IMR-90 (cell line): ENCODE measurements around the gene WASF1. TPM values are rescaled to one million over a fixed set of nuclear protein-coding genes. Genes with fewer than 3 reads are reported as not detected.

Source experiments
- ATAC-seq: fragments of 200-7000 bp; cut with Tn5 transposase; 2 replicates; pipeline ENCODE4 v1.9.1; 2020; ENCODE audit warnings: low read depth, mild to moderate bottlenecking, moderate library complexity
- BruUV-seq: library from RNA; stranded (reverse); fragments of 400-500 nt; replicated peaks from 2 replicates; lab custom pipeline; 2021; lab: Mats Ljungman, UMichigan
- CTCF ChIA-PET: fragments of 300-600 bp; formaldehyde crosslinking; extraction: SDS; loops from one replicate; lab custom pipeline; 2021; ENCODE audit warnings: antibody characterized with exemption; lab: Yijun Ruan, JAX
- POLR2A ChIA-PET: fragments of 300-600 bp; sonication (Branson Sonifier 250); formaldehyde crosslinking; loops from one replicate; lab custom pipeline; 2022; ENCODE audit warnings: antibody characterized with exemption; ENCODE audit not compliant: unreplicated experiment; lab: Charles Lee
- DNase-seq: peaks from one replicate; pipeline ENCODE4 v3.0.0; 2013
- H2AFZ ChIP-seq: replicated peaks from 2 replicates; pipeline ENCODE3; 2013; ENCODE audit warnings: low read length, mild to moderate bottlenecking; ENCODE audit not compliant: poor library complexity
- H2AK5ac ChIP-seq: 2 replicates; pipeline ENCODE4 v1.6.1; 2013; ENCODE audit warnings: low read depth, low read length, inconsistent platforms
- H2AK9ac ChIP-seq: replicated peaks from 2 replicates; pipeline ENCODE3; 2013; ENCODE audit warnings: mild to moderate bottlenecking, low read depth, low read length, moderate library complexity; ENCODE audit not compliant: poor library complexity
- H2BK120ac ChIP-seq: 2 replicates; pipeline ENCODE4 v1.6.1; 2013; ENCODE audit warnings: low read depth, low read length, inconsistent platforms
- H2BK15ac ChIP-seq: 3 replicates; pipeline ENCODE4 v1.6.1; 2013; ENCODE audit warnings: low read depth, low read length, inconsistent platforms
- H2BK20ac ChIP-seq: 2 replicates; pipeline ENCODE4 v1.6.1; 2013; ENCODE audit warnings: low read depth, mild to moderate bottlenecking, inconsistent platforms, low read length, moderate library complexity
- H2BK5ac ChIP-seq: 2 replicates; pipeline ENCODE4 v1.6.1; 2013; ENCODE audit warnings: mild to moderate bottlenecking, low read depth, low read length, inconsistent platforms; ENCODE audit not compliant: poor library complexity, severe bottlenecking
- H3K14ac ChIP-seq: replicated peaks from 2 replicates; pipeline ENCODE4 v1.6.1; 2013; ENCODE audit warnings: low read depth, low read length, inconsistent platforms
- H3K18ac ChIP-seq: 2 replicates; pipeline ENCODE4 v1.6.1; 2013; ENCODE audit warnings: low read depth, low read length, control low read depth
- H3K23ac ChIP-seq: 2 replicates; pipeline ENCODE4 v1.6.1; 2013; ENCODE audit warnings: low read depth, low read length, inconsistent platforms
- H3K27ac ChIP-seq: 2 replicates; pipeline ENCODE4 v1.5.1; 2013; ENCODE audit warnings: mild to moderate bottlenecking, control low read depth, low read length; ENCODE audit not compliant: insufficient read depth
- H3K27me3 ChIP-seq: 2 replicates; pipeline ENCODE4 v1.6.1; 2013; ENCODE audit warnings: low read length; ENCODE audit not compliant: control insufficient read depth, insufficient read depth
- H3K36me3 ChIP-seq: 2 replicates; pipeline ENCODE4 v1.6.1; 2013; ENCODE audit warnings: low read length, mixed read lengths; ENCODE audit not compliant: control insufficient read depth, insufficient read depth
- H3K4ac ChIP-seq: 2 replicates; pipeline ENCODE4 v1.6.1; 2013; ENCODE audit warnings: low read depth, low read length, inconsistent platforms
- H3K4me1 ChIP-seq: 2 replicates; pipeline ENCODE4 v1.6.1; 2013; ENCODE audit warnings: low read length, mixed read lengths; ENCODE audit not compliant: control insufficient read depth, insufficient read depth
- H3K4me2 ChIP-seq: 2 replicates; pipeline ENCODE4 v1.6.1; 2013; ENCODE audit warnings: low read depth, mild to moderate bottlenecking, control low read depth, low read length, moderate library complexity
- H3K4me3 ChIP-seq: 2 replicates; pipeline ENCODE4 v1.5.1; 2013; ENCODE audit warnings: low read depth, mild to moderate bottlenecking, control low read depth, low read length, moderate library complexity; ENCODE audit not compliant: insufficient read depth
- H3K56ac ChIP-seq: 2 replicates; pipeline ENCODE4 v1.6.1; 2013; ENCODE audit warnings: low read length, inconsistent platforms; ENCODE audit not compliant: insufficient read depth; ENCODE audit errors: extremely low read depth
- H3K79me1 ChIP-seq, 2 experiments: 2 replicates each; pipeline ENCODE4 v1.6.1; 2013; ENCODE audit warnings: low read length in 2 of 2, inconsistent platforms in 1 of 2, low read depth in 1 of 2
- H3K9ac ChIP-seq: 2 replicates; pipeline ENCODE4 v1.6.1; 2013; ENCODE audit warnings: low read depth, low read length, control low read depth
- H3K9me1 ChIP-seq: 2 replicates; pipeline ENCODE4 v1.6.1; 2013; ENCODE audit warnings: low read length, inconsistent platforms; ENCODE audit not compliant: insufficient read depth
- H3K9me3 ChIP-seq: 2 replicates; pipeline ENCODE4 v1.6.1; 2013; ENCODE audit warnings: low read length; ENCODE audit not compliant: control insufficient read depth, insufficient read depth
- H4K20me1 ChIP-seq: 2 replicates; pipeline ENCODE4 v1.6.1; 2013; ENCODE audit warnings: low read length, inconsistent platforms; ENCODE audit not compliant: insufficient read depth
- H4K5ac ChIP-seq: 2 replicates; pipeline ENCODE4 v1.6.1; 2013; ENCODE audit warnings: mild to moderate bottlenecking, low read depth, low read length, control low read depth
- H4K8ac ChIP-seq, 2 experiments: 2 replicates each; pipeline ENCODE4 v1.6.1; 2013; ENCODE audit warnings: low read depth in 2 of 2, low read length in 2 of 2, control low read depth in 1 of 2, inconsistent platforms in 1 of 2
- H4K91ac ChIP-seq: 2 replicates; pipeline ENCODE4 v1.6.1; 2013; ENCODE audit warnings: low read depth, low read length, inconsistent platforms; ENCODE audit not compliant: insufficient read depth
- BHLHE40 ChIP-seq: fragments of 150-350 bp; IDR thresholded peaks from 2 replicates; pipeline ENCODE4 v1.6.1; 2016; ENCODE audit warnings: mild to moderate bottlenecking, low read depth, low read length
- CEBPB ChIP-seq: IDR thresholded peaks from 2 replicates; pipeline ENCODE4 v1.6.1; 2012; ENCODE audit warnings: low read depth, low read length, improper control_type of control experiment
- CHD1 ChIP-seq: IDR thresholded peaks from 2 replicates; pipeline ENCODE4 v1.6.1; 2012; ENCODE audit warnings: low read depth, low read length, improper control_type of control experiment
- CTCF ChIP-seq: conservative IDR thresholded peaks from 2 replicates; pipeline ENCODE4 v1.5.1; 2012; ENCODE audit warnings: mild to moderate bottlenecking, low read depth, low read length, improper control_type of control experiment
- ELK1 ChIP-seq: fragments of 150-350 bp; IDR thresholded peaks from 2 replicates; pipeline ENCODE4 v1.6.1; 2016; ENCODE audit warnings: low read depth, mild to moderate bottlenecking, low read length, moderate library complexity, borderline replicate concordance
- FOS ChIP-seq: fragments of 150-350 bp; IDR thresholded peaks from 2 replicates; pipeline ENCODE4 v1.6.1; 2016; ENCODE audit warnings: low read depth, low read length
- MAFK ChIP-seq: IDR thresholded peaks from 2 replicates; pipeline ENCODE4 v1.6.1; 2012; ENCODE audit warnings: low read depth, low read length, improper control_type of control experiment
- MAZ ChIP-seq: IDR thresholded peaks from 2 replicates; pipeline ENCODE4 v1.6.1; 2012; ENCODE audit warnings: low read depth, mild to moderate bottlenecking, low read length, improper control_type of control experiment, moderate library complexity, borderline replicate concordance
- MXI1 ChIP-seq: IDR thresholded peaks from 2 replicates; pipeline ENCODE4 v1.6.1; 2012; ENCODE audit warnings: low read depth, mild to moderate bottlenecking, low read length, moderate library complexity, borderline replicate concordance
- NFE2L2 ChIP-seq: fragments of 150-350 bp; IDR thresholded peaks from 2 replicates; pipeline ENCODE4 v1.6.1; 2016; ENCODE audit warnings: low read depth, mild to moderate bottlenecking, low read length
- RAD21 ChIP-seq: IDR thresholded peaks from 2 replicates; pipeline ENCODE4 v1.6.1; 2012; ENCODE audit warnings: low read length, improper control_type of control experiment
- RCOR1 ChIP-seq: IDR thresholded peaks from 2 replicates; pipeline ENCODE4 v1.6.1; 2012; ENCODE audit warnings: mild to moderate bottlenecking, low read length, improper control_type of control experiment; ENCODE audit not compliant: insufficient replicate concordance
- RFX5 ChIP-seq: IDR thresholded peaks from 2 replicates; pipeline ENCODE4 v1.8.0; 2012; ENCODE audit warnings: low read depth, mild to moderate bottlenecking, low read length, moderate library complexity
- SMC3 ChIP-seq: fragments of 150-350 bp; IDR thresholded peaks from 2 replicates; pipeline ENCODE4 v1.6.1; 2016; ENCODE audit warnings: low read depth, mild to moderate bottlenecking, antibody characterized with exemption, low read length, moderate library complexity
- dilution Hi-C: fragments of 300-500 bp; cut with HindIII; formaldehyde crosslinking; loops from one replicate; pipeline ENCODE4 v1.14.3; 2018; ENCODE audit warnings: low sequenced_read_pairs; ENCODE audit not compliant: unreplicated experiment
- in situ Hi-C: fragments of 300-500 bp; cut with MboI; formaldehyde crosslinking; loops from 3 replicates; pipeline ENCODE4 v1.14.3; 2019; ENCODE audit warnings: low sequenced_read_pairs, inconsistent platforms, mixed read lengths
- intact Hi-C: fragments of 100-400 bp; cut with micrococcal nuclease; formaldehyde crosslinking; loops from 2 replicates; pipeline ENCODE4 v1.10.0; 2022
- polyA plus RNA-seq, 3 experiments: library from polyadenylated mRNA; depleted of rRNA; stranded (reverse); fragments of >200 nt; gene quantifications; 2 replicates each; pipeline ENCODE4 v1.2.3, GENCODE V29; 2012; ENCODE audit warnings: low replicate concordance in 1 of 3
- total RNA-seq: library from RNA; depleted of rRNA; stranded (reverse); fragments of >200 nt; gene quantifications from 2 replicates; pipeline ENCODE4 v1.2.3, GENCODE V29; 2012

WASF1 gene
- total and polyA plus RNA-seq, 2 of the 4 experiments (the other 2 are of a cell fraction): 3.0 to 17.3 TPM

- Histone ChIP-seq H3K9me3 (no peaks in the 10 kb centered on the region), H3K4me3 (no peak overlapping the region), H2AK9ac (no peak overlapping the region), H4K91ac (no peak overlapping the region), H3K23ac (no peak overlapping the region), H4K5ac (no peak overlapping the region), H3K27ac (no peak overlapping the region), H3K36me3 (no peaks in the 10 kb centered on the region), H2BK5ac (no peak overlapping the region), H3K4me1 (no peaks in the 10 kb centered on the region), H2BK120ac (no peak overlapping the region), H4K8ac (no peak overlapping the region), H3K79me1 (no peaks in the 10 kb centered on the region), H2AFZ (no peak overlapping the region), H3K14ac (no peak overlapping the region), H2AK5ac (no peak overlapping the region), H4K20me1 (no peaks in the 10 kb centered on the region), H3K4me2 (no peak overlapping the region), H3K56ac (no peak overlapping the region), H2BK20ac (no peak overlapping the region), H3K4ac (no peak overlapping the region), H3K27me3 (no peaks in the 10 kb centered on the region), H3K9ac (no peak overlapping the region), H2BK15ac (no peak overlapping the region), H3K18ac (no peak overlapping the region), H3K9me1 (no peaks in the 10 kb centered on the region)
- no peak for DNase-seq
- in situ Hi-C loops: no loop called here
- no TSS peak for BruUV-seq
- CTCF ChIA-PET: no interaction called here
- TF ChIP-seq SMC3 (no peak), NFE2L2 (no peak), RCOR1 (no peak), CTCF (no peak), RFX5 (no peak), RAD21 (no peak), ELK1 (no peak), FOS (no peak), MAZ (no peak), MXI1 (no peak), BHLHE40 (no peak), CEBPB (no peak), CHD1 (no peak), MAFK (no peak)
- POLR2A ChIA-PET: no interaction called here
- no peak for ATAC-seq
- intact Hi-C loops: no loop called here
- dilution Hi-C loops: no loop called here
Observed at GRCh38 chr6:110089323-110089722, 90.1 kb downstream of the WASF1 start.
